ENCODE measurements around the gene ACOT12.
"Not testable (repeated sequence)": the region's sequence is repeated elsewhere in the genome, so short reads cannot be mapped to it uniquely, and the experiment has no call there.

The ACOT12 gene

GRCh38 chr5:81393783-81394718 is at the start of gene ACOT12:
ACOT12 (minus strand) TSS chr5:81394134; CDS start chr5:81394114, 20 bp downstream.
- no peak for DNase-seq

- DNase-seq: no peak
Measured at GRCh38 chr5:81435023-81435422, 41.1 kb upstream of the ACOT12 start.

GRCh38 chr5:81429985-81430384 is 36.1 kb upstream of the ACOT12 start:
- no peak for DNase-seq

GRCh38 chr5:81429363-81429762 is 35.4 kb upstream of the ACOT12 start:
- no peak for DNase-seq

DNA sequence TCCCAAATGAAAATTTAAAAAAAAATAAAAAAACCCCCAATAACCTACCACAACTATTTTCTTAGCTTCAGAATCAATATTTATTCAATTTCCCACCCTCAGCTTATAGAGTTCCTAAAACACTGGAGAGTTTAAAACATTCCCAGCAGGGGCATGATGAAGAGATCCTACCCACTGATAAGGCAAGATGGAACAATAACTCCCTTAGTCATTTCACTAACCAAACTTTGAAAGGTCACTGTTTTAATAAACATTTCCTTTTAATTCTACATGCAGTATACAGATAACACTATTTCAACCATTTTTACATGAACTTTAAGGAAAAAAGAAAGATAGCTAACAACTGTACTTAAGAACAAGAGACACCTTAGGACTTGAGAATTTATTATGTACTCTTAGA is 34.9 kb upstream of the ACOT12 start:
- no peak for DNase-seq

DNA sequence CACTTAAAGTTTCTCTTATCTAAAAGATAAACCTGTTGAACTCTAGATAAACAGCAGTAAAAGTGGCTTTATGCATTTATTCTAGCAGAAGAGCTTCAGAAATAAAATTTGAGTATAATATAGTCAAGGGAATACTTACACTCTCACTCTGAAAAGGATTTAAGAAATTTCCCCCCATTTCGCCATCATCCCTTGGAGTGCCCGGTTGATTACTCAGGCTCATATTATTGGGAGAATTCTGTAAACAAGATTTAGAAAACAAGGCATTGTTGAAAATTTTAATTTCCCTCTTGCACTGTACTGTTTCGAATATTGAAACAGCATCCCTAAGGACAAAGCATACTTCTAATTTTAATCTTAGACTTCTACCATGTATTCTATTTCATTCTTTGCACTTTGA is 34.5 kb upstream of the ACOT12 start:
- DNase-seq: no peak

DNA sequence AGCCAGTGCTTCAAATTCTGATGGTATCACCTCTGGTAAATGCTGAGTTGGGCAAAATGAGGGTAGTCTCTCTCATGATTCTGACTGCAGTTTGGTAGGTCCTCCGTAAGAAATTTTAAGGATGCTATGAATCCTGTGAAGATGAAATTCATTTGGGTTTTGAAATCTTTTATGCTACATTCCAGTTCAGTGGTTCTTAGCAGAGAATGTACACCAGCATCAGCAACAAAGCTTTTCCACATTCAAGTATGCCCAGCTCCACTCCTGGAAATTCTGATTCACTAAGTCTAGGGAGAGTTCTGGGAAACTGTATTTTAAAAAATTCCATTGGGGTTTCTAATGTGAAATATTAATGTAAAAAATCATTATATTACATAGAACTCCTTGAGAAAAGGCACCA is 33.6 kb upstream of the ACOT12 start:
- no peak for DNase-seq

- no peak for DNase-seq
Measured at GRCh38 chr5:81426359-81427030, 32.6 kb upstream of the ACOT12 start.

- DNase-seq: peak; percentile 58
Measured at GRCh38 chr5:81425569-81425968, 31.6 kb upstream of the ACOT12 start.

- no peak for DNase-seq
Measured at GRCh38 chr5:81424728-81425127, 30.8 kb upstream of the ACOT12 start.

DNA sequence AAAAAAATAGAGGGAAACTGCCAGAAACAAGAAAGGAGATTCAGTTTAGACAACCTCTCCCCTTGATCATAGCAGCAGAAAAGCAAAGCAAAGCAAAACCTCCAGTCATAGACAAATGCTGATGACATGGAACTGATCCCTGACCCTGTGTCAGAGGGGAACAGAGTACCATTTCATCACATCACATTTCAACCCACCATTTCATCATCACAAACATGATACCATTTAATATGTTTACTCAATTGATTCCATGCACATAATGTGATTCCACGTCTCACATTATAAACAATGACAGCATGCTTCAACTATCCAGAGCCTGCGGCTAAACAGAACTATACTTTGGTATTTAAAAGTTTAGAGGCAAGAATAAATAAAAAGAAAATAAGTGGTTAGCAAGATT is 28.7 kb upstream of the ACOT12 start:
- DNase-seq: peak; percentile 74

DNA sequence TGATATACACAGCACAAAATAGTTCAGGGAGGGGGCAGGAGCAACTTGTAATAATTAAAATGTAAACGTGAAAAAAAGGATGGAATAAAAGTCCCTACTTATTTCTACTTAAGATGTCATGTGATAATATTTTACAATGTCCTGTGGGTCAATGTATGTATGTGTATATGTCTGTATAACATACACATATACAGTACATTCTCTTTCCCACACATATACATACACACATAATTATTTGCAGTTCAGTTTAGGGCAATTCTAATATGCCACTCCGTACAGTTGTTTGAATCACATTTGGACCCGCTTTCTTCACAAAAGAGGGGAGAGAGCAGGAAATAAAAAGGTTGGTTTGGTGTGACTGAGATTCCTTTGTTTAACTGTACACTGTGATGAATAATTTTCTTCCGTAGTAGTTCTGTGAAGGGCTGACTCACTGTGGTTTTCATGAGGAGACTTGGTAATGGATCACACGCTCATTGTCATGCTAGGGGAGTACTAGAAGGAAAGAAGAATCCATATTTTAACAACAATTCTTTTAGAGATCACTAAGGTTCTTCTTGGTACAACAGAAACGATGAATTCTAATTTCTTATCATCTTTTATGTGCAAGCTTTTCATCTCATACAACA is 26.2 kb upstream of the ACOT12 start:
- DNase-seq: peak; percentile 92

DNA sequence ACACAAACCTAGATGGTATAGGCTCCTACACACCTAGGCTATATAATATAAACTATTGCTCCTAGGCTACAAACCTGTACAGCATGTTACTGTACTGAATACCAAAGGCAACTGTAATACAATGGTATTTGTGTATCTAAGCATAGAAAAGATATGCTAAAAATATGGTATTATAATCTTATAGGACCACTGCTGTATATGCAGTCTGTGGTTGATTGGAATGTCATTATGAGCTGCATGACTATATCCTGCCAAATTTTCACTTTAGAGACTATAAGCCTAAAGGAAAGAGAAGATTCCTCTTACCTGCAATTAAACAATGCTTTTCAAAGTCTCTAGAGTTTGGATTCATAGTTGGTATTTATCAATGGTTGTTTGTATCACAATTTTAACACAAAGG is 24.7 kb upstream of the ACOT12 start:
- DNase-seq: no peak

DNA sequence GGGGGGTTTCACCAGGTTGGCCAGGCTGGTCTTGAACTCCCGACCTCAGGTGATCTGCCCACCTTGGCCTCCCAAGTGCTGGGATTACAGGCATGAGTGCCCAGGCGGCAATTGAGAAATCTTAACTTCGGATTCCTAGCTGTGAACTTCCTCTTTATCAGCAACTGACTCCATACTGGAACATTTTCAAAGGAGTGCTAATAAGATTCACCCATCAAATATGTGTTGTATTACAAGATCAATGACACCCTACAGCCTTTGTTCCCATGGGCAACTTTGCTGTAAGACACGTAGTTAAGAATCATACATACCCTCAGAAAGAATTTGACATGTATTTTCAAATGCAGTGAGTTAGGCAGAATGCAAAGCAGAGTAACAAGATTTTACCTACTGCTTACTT is 23.1 kb upstream of the ACOT12 start:
- no peak for DNase-seq

GRCh38 chr5:81409896-81410295 is 16.0 kb upstream of the ACOT12 start:
- DNase-seq: peak; percentile 30

GRCh38 chr5:81409361-81409760 is 15.4 kb upstream of the ACOT12 start:
- DNase-seq: no peak

DNA sequence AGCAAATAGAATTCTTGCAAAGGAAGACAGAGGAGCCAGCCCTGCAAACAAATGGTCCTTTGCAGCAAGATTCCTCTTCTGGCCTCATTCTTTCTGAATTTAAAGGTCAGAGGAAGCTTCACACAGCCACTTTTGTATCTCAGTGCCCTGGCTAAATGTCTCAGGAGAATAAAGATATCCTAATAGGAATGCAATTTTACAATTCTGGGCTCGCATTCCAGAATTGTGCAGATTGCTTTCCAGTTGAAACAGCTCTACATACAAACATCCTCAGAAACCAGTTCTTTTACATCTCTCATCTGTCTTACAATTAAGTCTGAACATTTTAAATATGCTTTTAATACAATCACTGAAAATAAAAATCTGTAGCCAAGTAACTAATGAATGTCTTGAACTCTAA is 14.6 kb upstream of the ACOT12 start:
- DNase-seq: peak; percentile 25

DNA sequence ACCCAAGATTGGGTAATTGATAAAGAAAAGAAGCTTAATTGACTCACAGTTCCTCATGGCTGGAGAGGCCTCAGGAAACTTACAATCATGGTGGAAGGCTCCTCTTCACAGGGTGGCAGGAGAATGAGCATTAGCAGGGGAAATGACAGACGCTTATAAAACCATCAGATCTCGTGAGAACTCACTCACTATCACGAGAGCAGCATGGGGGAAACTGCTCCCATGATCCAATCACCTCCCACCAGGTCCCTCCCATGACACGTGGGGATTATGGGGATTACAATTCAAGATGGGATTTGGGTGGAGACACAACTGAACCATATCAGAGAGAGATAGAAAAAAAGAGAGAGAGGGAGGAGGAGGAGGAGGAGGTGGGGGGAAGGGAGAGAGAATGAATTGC is 13.9 kb upstream of the ACOT12 start:
- DNase-seq: not testable (repeated sequence)

DNA sequence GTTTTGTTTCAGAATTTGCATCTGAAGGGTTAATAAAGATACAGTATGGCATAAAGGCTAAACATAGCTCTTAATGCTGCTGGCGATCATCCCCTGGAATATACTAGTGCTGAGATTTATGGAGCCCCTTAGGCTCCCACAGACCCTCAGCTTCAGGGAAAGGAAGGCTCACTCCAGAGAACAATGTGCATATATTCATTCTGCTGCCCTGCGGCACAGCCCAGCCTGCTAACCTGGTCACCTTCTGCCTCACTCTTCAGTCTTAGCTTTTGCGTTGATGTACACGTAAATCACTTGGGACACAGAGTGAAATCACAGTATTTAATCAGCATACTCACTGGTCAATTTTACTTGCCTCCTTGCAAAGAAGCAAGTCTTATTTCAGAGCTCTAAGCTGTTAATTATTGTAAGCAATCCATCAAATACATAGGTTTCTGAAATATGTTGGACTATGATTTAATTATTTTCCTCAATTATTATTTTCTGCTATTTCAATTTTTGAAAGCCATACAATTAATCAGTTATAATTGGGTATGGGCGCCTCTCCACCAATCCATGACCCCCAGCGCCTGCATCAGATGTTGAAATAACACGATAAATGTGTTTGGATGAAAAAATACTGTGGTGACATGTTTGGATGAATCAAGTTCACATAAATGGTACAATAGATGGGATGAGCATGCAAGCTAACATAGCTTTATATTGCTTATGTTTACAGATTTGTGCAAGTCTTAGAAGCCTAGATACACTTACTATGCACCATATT is 11.4 kb upstream of the ACOT12 start:
- no peak for DNase-seq

DNA sequence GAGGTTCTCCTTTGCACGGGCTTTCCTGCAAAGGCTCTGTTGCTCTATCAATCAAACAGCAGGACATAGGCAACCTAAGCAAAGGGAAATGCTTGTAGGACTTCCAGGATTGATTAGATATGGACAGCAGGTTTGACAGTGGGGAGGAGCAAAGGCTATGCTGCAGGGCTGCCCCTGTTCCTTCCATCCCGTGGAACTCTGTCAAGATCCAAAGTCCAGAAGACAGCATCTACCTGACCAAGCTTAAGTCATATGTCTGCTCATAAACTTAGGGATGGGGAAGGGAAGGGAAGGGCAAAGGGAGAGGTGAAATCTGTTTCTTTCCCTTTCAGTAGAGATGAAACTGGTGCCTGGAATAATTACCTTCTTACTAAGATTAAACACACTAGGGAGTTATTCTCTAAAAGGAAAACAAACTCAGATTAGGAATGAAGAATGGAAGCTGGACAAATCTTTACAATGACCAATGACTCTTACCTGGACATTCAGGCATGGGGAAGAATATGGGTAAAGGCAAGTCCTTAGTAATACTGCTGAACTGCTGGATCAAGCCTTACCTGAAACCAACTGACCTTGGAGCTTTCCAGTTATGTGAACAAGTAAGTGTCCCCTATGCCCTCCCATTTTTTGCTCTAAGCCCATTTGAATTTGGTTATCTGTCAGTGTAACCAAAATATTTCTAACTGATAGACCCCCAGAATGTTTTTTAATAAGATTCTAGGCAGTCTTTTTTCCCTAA is 8.4 kb upstream of the ACOT12 start:
- no peak for DNase-seq

GRCh38 chr5:81401266-81401665 is 7.3 kb upstream of the ACOT12 start:
- no peak for DNase-seq

- no peak for DNase-seq
Measured at GRCh38 chr5:81400375-81400774, 6.4 kb upstream of the ACOT12 start.

Data from fibroblast of skin of right quadriceps (primary cell).